Left ventricle myocardium superior (tissue), 1 donor: ENCODE measurements around the gene LPIN2. TPM values are rescaled to one million over a fixed set of nuclear protein-coding genes. Genes with fewer than 3 reads are reported as not detected.
A peak's percentile ranks its signal among the peaks of the same experiment; 100 is the strongest.
"Not testable (repeated sequence)": the region's sequence is repeated elsewhere in the genome, so short reads cannot be mapped to it uniquely, and the experiment has no call there.

ENCODE experiments used
- ATAC-seq: fragments of 200-7000 bp; cut with Tn5 transposase; one replicate; pipeline ENCODE4 v1.9.1; 2020; ENCODE audit warnings: mild to moderate bottlenecking, moderate library complexity
- DNase-seq: peaks from one replicate; pipeline ENCODE4 v3.0.0-alpha.2; 2020
- intact Hi-C: fragments of 100-400 bp; cut with micrococcal nuclease; formaldehyde crosslinking; loops from one replicate; pipeline ENCODE4 v1.11.0; 2022
- long read RNA-seq: library from polyadenylated mRNA; unstranded; transcript quantifications from one replicate; pipeline ENCODE4 v2.0.0, GENCODE V29; 2021
- total RNA-seq: library from RNA; stranded (reverse); fragmentation: NEBNext Ultra II Directional; extraction: Animal tissue kit (Norgen Biotek cat#: 25700); gene quantifications from one replicate; pipeline ENCODE4 v1.2.1, GENCODE V29; 2021
- donor health status: DM: no; HTN: yes; CAD: no; lungs with severe emphysema.

LPIN2 gene
- total RNA-seq: 10.6 TPM
- long read RNA-seq, partial matches to known transcripts: 3 of 9 reads
- long read RNA-seq, other reads (novel, unspliced or antisense): 6 of 9 reads

GRCh38 chr18:3013024-3013804 is at the start of gene LPIN2:
LPIN2 (minus strand) TSS chr18:3013144; CDS start chr18:2960840, 52,304 bp downstream.
- intact Hi-C loops: no loop called here

GRCh38 chr18:3061581-3062312 is 48.8 kb upstream of the LPIN2 start:
- intact Hi-C loops: loop anchor here (5.0 to 10.0 kb wide), 2 partner anchors 67 to 129 kb away; no protein-coding TSS in a partner anchor
- no peak for ATAC-seq

More at GRCh38 chr18:3013024-3013804, at the start of gene LPIN2:
- ATAC-seq: peak; percentile 88
- DNase-seq: peak; percentile 100

GRCh38 chr18:3060667-3061580 is 48.0 kb upstream of the LPIN2 start:
- ATAC-seq (no peak), DNase-seq (no peak)
- intact Hi-C loops: loop anchor here (5.0 to 10.0 kb wide), 2 partner anchors 66 to 129 kb away; no protein-coding TSS in a partner anchor

More at GRCh38 chr18:3061581-3062312, 48.8 kb upstream of the LPIN2 start:
- no peak for DNase-seq

GRCh38 chr18:3059272-3059671 is 46.3 kb upstream of the LPIN2 start:
- DNase-seq: no peak
- ATAC-seq: no peak
- intact Hi-C loops: no loop called here

- ATAC-seq: no peak
- intact Hi-C loops: no loop called here
- no peak for DNase-seq
These were observed 45.6 kb upstream of the LPIN2 start for GRCh38 chr18:3058328-3059191.

GRCh38 chr18:3057526-3057925 is 44.6 kb upstream of the LPIN2 start:
- intact Hi-C loops: no loop called here

GRCh38 chr18:3056311-3056710 is 43.4 kb upstream of the LPIN2 start:
- DNase-seq (no peak), ATAC-seq (no peak)
- intact Hi-C loops: no loop called here

More at GRCh38 chr18:3057526-3057925, 44.6 kb upstream of the LPIN2 start:
- DNase-seq (no peak), ATAC-seq (no peak)

GRCh38 chr18:3055816-3056215 is 42.9 kb upstream of the LPIN2 start:
- no peak for DNase-seq
- intact Hi-C loops: no loop called here

GRCh38 chr18:3055186-3055728 is 42.3 kb upstream of the LPIN2 start:
- ATAC-seq: no peak
- intact Hi-C loops: no loop called here
- no peak for DNase-seq

More at GRCh38 chr18:3055816-3056215, 42.9 kb upstream of the LPIN2 start:
- no peak for ATAC-seq

- intact Hi-C loops: no loop called here
- ATAC-seq: no peak
- no peak for DNase-seq
These were observed 41.8 kb upstream of the LPIN2 start for GRCh38 chr18:3054780-3055179.

- intact Hi-C loops: no loop called here
- DNase-seq (no peak), ATAC-seq (no peak)
These were observed 41.3 kb upstream of the LPIN2 start for GRCh38 chr18:3054214-3054613.

- intact Hi-C loops: no loop called here
- DNase-seq (no peak), ATAC-seq (no peak)
These were observed 40.1 kb upstream of the LPIN2 start for GRCh38 chr18:3053081-3053480.

- ATAC-seq (no peak), DNase-seq (no peak)
- intact Hi-C loops: no loop called here
These were observed 39.4 kb upstream of the LPIN2 start for GRCh38 chr18:3052411-3052758.

GRCh38 chr18:3051718-3052410 is 38.9 kb upstream of the LPIN2 start:
- DNase-seq (no peak), ATAC-seq (no peak)
- intact Hi-C loops: no loop called here

- intact Hi-C loops, ATAC-seq, DNase-seq: not testable (repeated sequence)
These were observed 37.0 kb upstream of the LPIN2 start for GRCh38 chr18:3049897-3050454.

- intact Hi-C loops: no loop called here
- ATAC-seq (no peak), DNase-seq (no peak)
These were observed 35.9 kb upstream of the LPIN2 start for GRCh38 chr18:3048820-3049349.

GRCh38 chr18:3048121-3048520 is 35.2 kb upstream of the LPIN2 start:
- ATAC-seq (no peak), DNase-seq (no peak)
- intact Hi-C loops: no loop called here
